GM12878 (cell line): ENCODE results near the gene UAP1. TPM values are rescaled to one million over a fixed set of nuclear protein-coding genes. Genes with fewer than 3 reads are reported as not detected.

Experiments
- ATAC-seq: fragments of 200-7000 bp; cut with Tn5 transposase; 3 replicates; pipeline ENCODE4 v1.9.1; 2020; ENCODE audit warnings: mild to moderate bottlenecking, moderate library complexity
- BruUV-seq: library from RNA; stranded (reverse); fragments of 400-500 nt; replicated peaks from 2 replicates; lab custom pipeline; 2021; lab: Mats Ljungman, UMichigan
- CTCF ChIA-PET: fragments of 300-600 bp; sonication (Branson Sonifier 250); formaldehyde crosslinking; extraction: SDS; loops from one replicate; lab custom pipeline; 2021; ENCODE audit warnings: inconsistent platforms; lab: Yijun Ruan, JAX
- POLR2A ChIA-PET: fragments of 350-600 bp; formaldehyde crosslinking; extraction: SDS; loops from one replicate; lab custom pipeline; 2021; ENCODE audit warnings: inconsistent platforms; lab: Charles Lee
- RAD21 ChIA-PET: fragments of 300-600 bp; sonication (Branson Sonifier 250); formaldehyde crosslinking; loops from one replicate; lab custom pipeline; 2023; ENCODE audit warnings: antibody characterized with exemption; ENCODE audit not compliant: unreplicated experiment; lab: Charles Lee
- SMC1A ChIA-PET: fragments of 300-600 bp; sonication (Branson Sonifier 250); formaldehyde crosslinking; loops from one replicate; lab custom pipeline; 2023; ENCODE audit not compliant: unreplicated experiment, uncharacterized antibody; lab: Charles Lee
- DNase-seq: peaks from one replicate; pipeline ENCODE4 v3.0.0-alpha.2; 2011; ENCODE audit warnings: low read depth, low spot score
- FAIRE-seq: peaks from 3 replicates; lab custom pipeline; 2011; peaks lifted over from hg19 to GRCh38; lab: Jason Lieb, UNC
- H2AFZ ChIP-seq: 2 replicates; pipeline ENCODE4 v1.6.0; 2011; ENCODE audit warnings: low read depth, low read length, control low read depth; ENCODE audit not compliant: control insufficient read depth
- H3K27ac ChIP-seq: 2 replicates; pipeline ENCODE4 v1.5.1; 2011; ENCODE audit warnings: control low read depth; ENCODE audit not compliant: control insufficient read depth, insufficient read depth
- H3K27me3 ChIP-seq, 2 experiments: replicated peaks in 1 of 2; 2 replicates each; pipeline versions ENCODE4 v1.6.0 to v1.6.1; 2011; ENCODE audit warnings: low read length in 1 of 2; ENCODE audit not compliant: control insufficient read depth in 2 of 2, insufficient read depth in 2 of 2
- H3K36me3 ChIP-seq, 2 experiments: 2 replicates each; pipeline ENCODE4 v1.5.1; 2011; ENCODE audit warnings: low read length in 1 of 2; ENCODE audit not compliant: control insufficient read depth in 2 of 2, insufficient read depth in 2 of 2
- H3K4me1 ChIP-seq: 2 replicates; pipeline ENCODE4 v1.6.1; 2011; ENCODE audit warnings: mild to moderate bottlenecking, low read length, moderate library complexity, mixed read lengths; ENCODE audit not compliant: control insufficient read depth, insufficient read depth
- H3K4me2 ChIP-seq: 2 replicates; pipeline ENCODE4 v1.6.0; 2011; ENCODE audit warnings: control low read depth; ENCODE audit not compliant: control insufficient read depth, insufficient read depth
- H3K4me3 ChIP-seq: fragments of 200-600 bp; sonication (generic); 2 replicates; pipeline ENCODE4 v1.5.1; 2016
- H3K79me2 ChIP-seq: 2 replicates; pipeline ENCODE4 v1.6.0; 2011; ENCODE audit warnings: low read length; ENCODE audit not compliant: control insufficient read depth, insufficient read depth
- H3K9ac ChIP-seq: 2 replicates; pipeline ENCODE4 v1.8.0; 2011; ENCODE audit warnings: low read length, control low read depth, mixed read lengths; ENCODE audit not compliant: control insufficient read depth, insufficient read depth
- H3K9me3 ChIP-seq: replicated peaks from 3 replicates; pipeline ENCODE4 v1.5.1; 2011; ENCODE audit warnings: mild to moderate bottlenecking, low read length; ENCODE audit not compliant: control insufficient read depth, insufficient read depth
- H4K20me1 ChIP-seq: 2 replicates; pipeline ENCODE4 v1.6.0; 2011; ENCODE audit not compliant: control insufficient read depth, insufficient read depth
- ATF7 ChIP-seq: fragments of 450-650 bp; IDR thresholded peaks from 2 replicates; pipeline ENCODE4 v1.6.1; 2016; ENCODE audit warnings: low read depth, mild to moderate bottlenecking
- CHD1 ChIP-seq: IDR thresholded peaks from 2 replicates; pipeline ENCODE4 v1.6.1; 2012; ENCODE audit warnings: low read depth, low read length, improper control_type of control experiment
- CTCF ChIP-seq, 3 experiments: IDR thresholded peaks in 2 of 3; conservative IDR thresholded peaks in 1 of 3; 2 replicates each; pipeline ENCODE4 v1.5.1; 2011; ENCODE audit warnings: low read depth in 3 of 3, low read length in 3 of 3, mild to moderate bottlenecking in 3 of 3, control low read depth in 2 of 3, moderate library complexity in 2 of 3, inconsistent platforms in 1 of 3, mixed read lengths in 1 of 3; ENCODE audit not compliant: control insufficient read depth in 2 of 3, insufficient read depth in 1 of 3; ENCODE audit errors: extremely low read depth in 1 of 3
- EP300 ChIP-seq, 2 experiments: fragments of 150-350 bp in 1 of 2; IDR thresholded peaks; 2 replicates each; pipeline ENCODE4 v1.6.1; 2011 to 2012; ENCODE audit warnings: low read depth in 2 of 2, low read length in 2 of 2, borderline replicate concordance in 1 of 2, improper control_type of control experiment in 1 of 2, inconsistent platforms in 1 of 2; ENCODE audit not compliant: control insufficient read depth in 1 of 2
- GABPA ChIP-seq: IDR thresholded peaks from 2 replicates; pipeline ENCODE4 v1.6.1; 2014; ENCODE audit warnings: antibody characterized with exemption, low read depth, mild to moderate bottlenecking, inconsistent platforms
- IRF4 ChIP-seq: IDR thresholded peaks from 2 replicates; pipeline ENCODE4 v1.6.1; 2011; ENCODE audit warnings: low read depth, low read length
- MYB ChIP-seq: fragments of 150-350 bp; IDR thresholded peaks from 2 replicates; pipeline ENCODE4 v1.6.1; 2014; ENCODE audit warnings: mild to moderate bottlenecking, low read depth, low read length, borderline replicate concordance
- NR2F1 ChIP-seq: fragments of 450-650 bp; conservative IDR thresholded peaks from 2 replicates; pipeline ENCODE4 v1.6.1; 2017; ENCODE audit warnings: mild to moderate bottlenecking
- POU2F2 ChIP-seq: IDR thresholded peaks from 3 replicates; pipeline ENCODE4 v1.6.1; 2011; ENCODE audit warnings: low read depth, mild to moderate bottlenecking, low read length, borderline replicate concordance
- SREBF1 ChIP-seq: IDR thresholded peaks from 2 replicates; pipeline ENCODE4 v1.6.1; 2012; ENCODE audit warnings: mild to moderate bottlenecking, low read length
- STAT3 ChIP-seq: IDR thresholded peaks from 2 replicates; pipeline ENCODE4 v1.6.1; 2011; ENCODE audit warnings: low read depth, low read length, improper control_type of control experiment
- TBL1XR1 ChIP-seq: IDR thresholded peaks from 2 replicates; pipeline ENCODE4 v1.6.1; 2012; ENCODE audit warnings: low read depth, low read length, improper control_type of control experiment
- ZBTB4 ChIP-seq: fragments of 450-650 bp; formaldehyde crosslinking; IDR thresholded peaks from 2 replicates; pipeline ENCODE4 v1.4.0; 2022; ENCODE audit warnings: mild to moderate bottlenecking, moderate library complexity
- ZBTB40 ChIP-seq: fragments of 450-650 bp; IDR thresholded peaks from 2 replicates; pipeline ENCODE4 v1.6.1; 2016; ENCODE audit warnings: mild to moderate bottlenecking, moderate library complexity, borderline replicate concordance
- ZZZ3 ChIP-seq: IDR thresholded peaks from 2 replicates; pipeline ENCODE4 v1.6.1; 2011; ENCODE audit warnings: low read depth; ENCODE audit not compliant: control insufficient read depth, insufficient read length
- WGBS: methylation state at CpG from one replicate; pipeline ENCODE4 v1.1.6; 2016; ENCODE audit warnings: low lambda C conversion rate; ENCODE audit not compliant: insufficient replicate concordance, insufficient coverage; ENCODE audit errors: missing lambda C conversion rate; 5-methylcytosine and 5-hydroxymethylcytosine counted together
- in situ Hi-C: fragments of 300-500 bp; cut with MboI; formaldehyde crosslinking; loops from 9 replicates; pipeline ENCODE4 v1.14.3; 2018; ENCODE audit warnings: mixed read lengths
- intact Hi-C: fragments of 100-400 bp; cut with micrococcal nuclease; formaldehyde crosslinking; loops from one replicate; pipeline ENCODE4 v1.14.2; 2022; ENCODE audit not compliant: unreplicated experiment
- polyA plus RNA-seq, 11 experiments: library from polyadenylated mRNA; depleted of rRNA in 4 of 11; unstranded in 6 of 11; stranded (reverse) in 5 of 11; fragments of >200 nt; fragmentation: Nextera tagmentation in 4 of 11; fragmentation: Illumina TruSeq in 1 of 11; extraction: Ambion mirVana in 4 of 11; extraction: Trizol in 1 of 11; gene quantifications; 1 replicate in 1 of 11; 2 replicates in 10 of 11; pipeline versions ENCODE4 v1.2.1 to v1.2.3, GENCODE V29; 2011 to 2016; ENCODE audit warnings: inconsistent platforms in 2 of 11, missing spikeins in 2 of 11, low read depth in 1 of 11
- total RNA-seq, 4 experiments: library from RNA; depleted of rRNA in 3 of 4; stranded (reverse); fragments of >200 nt in 3 of 4; fragmentation: Illumina TruSeq in 1 of 4; extraction: Trizol in 1 of 4; gene quantifications; 2 replicates each; pipeline versions ENCODE4 v1.2.1 to v1.2.3, GENCODE V29; 2013 to 2021

Gene UAP1
- total and polyA plus RNA-seq, 10 of the 15 experiments (the other 5 are each of a cell fraction or from before 2014, with no cell fraction given) = 19.2 to 43.0 (median 30.7) TPM

GRCh38 chr1:162552684-162553252, 8.8 kb upstream of the UAP1 start:
- Histone ChIP-seq H3K4me3 (no peak overlapping the region), H2AFZ (no peak overlapping the region), H3K79me2 (no peaks in the 10 kb centered on the region), H3K36me3 (no peaks in the 10 kb centered on the region), H3K9ac (no peak overlapping the region), H3K4me1 (no peaks in the 10 kb centered on the region), H3K27ac (no peak overlapping the region), H4K20me1 (no peaks in the 10 kb centered on the region), H3K27me3 (no peaks in the 10 kb centered on the region), H3K4me2 (no peak overlapping the region), H3K9me3 (no peaks in the 10 kb centered on the region)
- ChIA-PET POLR2A (no interaction called here), RAD21 (interaction anchor here (0.6 kb wide), 1 partner anchor 19 kb away, joined by 5 read pairs; no protein-coding TSS in a partner anchor), SMC1A (no interaction called here), CTCF (no interaction called here)
- 86% methylated on average over 8 of the region's 8 CpGs for WGBS
- TF ChIP-seq MYB (no peak), CHD1 (no peak), STAT3 (no peak), POU2F2 (no peak), ZBTB40 (no peak), GABPA (no peak), ZBTB4 (CRISPR knock-in tag) (no peak), ZZZ3 (no peak), EP300 (IDR thresholded peaks at IDR 0.05; ENCODE audit: borderline replicate concordance in 1 of 2, control insufficient read depth in 1 of 2, low read depth in 2 of 2, low read length in 2 of 2) (no peak), IRF4 (no peak), NR2F1 (no peak), ATF7 (no peak), SREBF1 (no peak), CTCF (IDR thresholded peaks at IDR 0.05 in 2 of 3, conservative IDR thresholded peaks at IDR 0.05 in 1 of 3; ENCODE audit: control insufficient read depth in 2 of 3, extremely low read depth in 1 of 3, insufficient read depth in 1 of 3, low read depth in 3 of 3, low read length in 3 of 3) (no peak), TBL1XR1 (no peak)
- intact Hi-C loops (no loop called here), in situ Hi-C loops (no loop called here)
- BruUV-seq = no TSS peak
- no peak for FAIRE-seq
- no peak for DNase-seq
- no peak for ATAC-seq
